MCF 10A (cell line): ENCODE results near the gene PAIP2. TPM values are rescaled to one million over a fixed set of nuclear protein-coding genes. Genes with fewer than 3 reads are reported as not detected.

ENCODE experiments used
- BruUV-seq: library from RNA; stranded (reverse); fragments of 400-500 nt; replicated peaks from 2 replicates; lab custom pipeline; 2021; lab: Mats Ljungman, UMichigan
- CTCF ChIA-PET: fragments of 300-600 bp; sonication (Branson Sonifier 250); formaldehyde crosslinking; extraction: SDS; loops from one replicate; lab custom pipeline; 2021; ENCODE audit warnings: antibody characterized with exemption, inconsistent platforms; lab: Yijun Ruan, JAX
- POLR2A ChIA-PET: fragments of 300-600, 350-650 bp; sonication (Branson Sonifier 250); formaldehyde crosslinking; extraction: SDS; loops from one replicate; lab custom pipeline; 2020; ENCODE audit warnings: antibody characterized with exemption, inconsistent platforms; lab: Yijun Ruan, JAX
- DNase-seq: peaks from one replicate; pipeline ENCODE4 v3.0.0-alpha.2; 2018; ENCODE audit not compliant: unreplicated experiment
- H3K27ac Mint-ChIP-seq: one replicate; pipeline ENCODE4 v1.8.0; 2022; ENCODE audit warnings: mild to moderate bottlenecking, low read depth, mixed read lengths; ENCODE audit not compliant: unreplicated experiment
- H3K27me3 Mint-ChIP-seq: one replicate; pipeline ENCODE4 v1.8.0; 2022; ENCODE audit warnings: mixed read lengths; ENCODE audit not compliant: insufficient read depth, unreplicated experiment
- H3K36me3 Mint-ChIP-seq: one replicate; pipeline ENCODE4 v1.8.0; 2022; ENCODE audit warnings: mild to moderate bottlenecking, moderate library complexity, mixed read lengths; ENCODE audit not compliant: insufficient read depth, unreplicated experiment
- H3K4me1 Mint-ChIP-seq: one replicate; pipeline ENCODE4 v1.8.0; 2022; ENCODE audit warnings: mixed read lengths; ENCODE audit not compliant: insufficient read depth, unreplicated experiment
- H3K4me3 Mint-ChIP-seq: one replicate; pipeline ENCODE4 v1.8.0; 2022; ENCODE audit warnings: mild to moderate bottlenecking, moderate library complexity, mixed read lengths; ENCODE audit not compliant: unreplicated experiment
- H3K9me3 Mint-ChIP-seq: one replicate; pipeline ENCODE4 v1.8.0; 2022; ENCODE audit warnings: mixed read lengths; ENCODE audit not compliant: unreplicated experiment
- intact Hi-C: fragments of 100-400 bp; cut with micrococcal nuclease; formaldehyde crosslinking; loops from 2 replicates; pipeline ENCODE4 v1.14.1; 2022
- total RNA-seq: library from RNA; stranded (reverse); gene quantifications from 2 replicates; pipeline ENCODE4 v1.2.3, GENCODE V29; 2022
- TF ChIP-seq, protein P1 (sequence below): fragments of 200-600 bp; IDR thresholded peaks from one replicate; pipeline ENCODE4 v1.8.0; 2022; ENCODE audit warnings: antibody characterized with exemption, mild to moderate bottlenecking; ENCODE audit not compliant: unreplicated experiment

PAIP2 gene
- total RNA-seq, 1 experiment from 2014 or later = 108 TPM

DNA sequence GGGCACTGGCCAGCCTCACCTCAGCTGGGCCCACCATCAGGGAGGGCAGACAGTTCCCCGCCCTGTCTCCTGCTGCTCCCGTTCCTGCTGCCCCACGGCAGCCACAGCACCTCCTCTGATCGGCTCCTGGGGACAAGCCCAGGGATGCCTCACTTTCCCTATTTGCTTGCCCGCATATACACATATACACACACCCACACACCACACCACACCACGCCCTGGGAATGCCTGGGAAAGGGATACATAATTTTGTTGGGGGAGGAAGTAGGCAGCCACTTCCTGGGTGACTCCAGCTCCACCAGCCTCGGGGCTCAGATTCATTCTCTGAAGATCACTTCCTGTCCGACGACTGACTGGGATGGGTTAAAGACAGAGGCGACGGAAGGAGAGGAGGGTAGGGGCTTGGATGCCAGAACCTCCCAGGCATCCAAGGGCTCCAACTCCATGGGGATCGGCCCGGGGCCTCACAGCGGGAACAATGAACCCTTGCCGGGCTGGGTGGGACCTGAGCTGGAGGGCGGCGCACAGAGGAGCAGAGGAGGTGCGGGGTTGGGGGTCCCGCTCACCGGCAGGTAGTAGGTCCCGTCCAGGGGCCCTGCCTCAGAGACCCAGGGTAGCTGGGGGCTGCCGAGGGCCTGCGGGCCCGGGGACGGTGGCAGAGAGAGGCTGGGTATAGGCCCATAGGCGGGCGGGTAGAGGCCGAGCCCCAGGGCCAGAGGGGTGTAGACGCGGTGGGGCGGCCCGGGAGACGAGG lies 50.1 kb downstream of the PAIP2 start:
- Mint-ChIP-seq H3K27ac (peak overlapping the region; percentile 66), H3K4me1 (peaks cover 16% of the 10 kb centered on the region), H3K9me3 (no peaks in the 10 kb centered on the region), H3K27me3 (no peaks in the 10 kb centered on the region), H3K4me3 (peak overlapping the region; percentile 67), H3K36me3 (peaks cover 5% of the 10 kb centered on the region)
- DNase-seq = peak; percentile 88
- ChIA-PET POLR2A (interaction anchor here (1.1 to 1.7 kb wide), 3 partner anchors 12 to 97 kb away, joined by 6 to 8 read pairs (median 7); partner anchors contain the start of genes PAIP2 and SPATA24), CTCF (interaction anchor here (0.6 to 1.8 kb wide), 5 partner anchors 17 to 995 kb away, joined by 3 to 7 read pairs (median 4); no protein-coding TSS in a partner anchor)
- intact Hi-C loops = no loop called here
- TF ChIP-seq, protein P1, sequence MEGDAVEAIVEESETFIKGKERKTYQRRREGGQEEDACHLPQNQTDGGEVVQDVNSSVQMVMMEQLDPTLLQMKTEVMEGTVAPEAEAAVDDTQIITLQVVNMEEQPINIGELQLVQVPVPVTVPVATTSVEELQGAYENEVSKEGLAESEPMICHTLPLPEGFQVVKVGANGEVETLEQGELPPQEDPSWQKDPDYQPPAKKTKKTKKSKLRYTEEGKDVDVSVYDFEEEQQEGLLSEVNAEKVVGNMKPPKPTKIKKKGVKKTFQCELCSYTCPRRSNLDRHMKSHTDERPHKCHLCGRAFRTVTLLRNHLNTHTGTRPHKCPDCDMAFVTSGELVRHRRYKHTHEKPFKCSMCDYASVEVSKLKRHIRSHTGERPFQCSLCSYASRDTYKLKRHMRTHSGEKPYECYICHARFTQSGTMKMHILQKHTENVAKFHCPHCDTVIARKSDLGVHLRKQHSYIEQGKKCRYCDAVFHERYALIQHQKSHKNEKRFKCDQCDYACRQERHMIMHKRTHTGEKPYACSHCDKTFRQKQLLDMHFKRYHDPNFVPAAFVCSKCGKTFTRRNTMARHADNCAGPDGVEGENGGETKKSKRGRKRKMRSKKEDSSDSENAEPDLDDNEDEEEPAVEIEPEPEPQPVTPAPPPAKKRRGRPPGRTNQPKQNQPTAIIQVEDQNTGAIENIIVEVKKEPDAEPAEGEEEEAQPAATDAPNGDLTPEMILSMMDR = no peak
- BruUV-seq = TSS peak; percentile 50

DNA sequence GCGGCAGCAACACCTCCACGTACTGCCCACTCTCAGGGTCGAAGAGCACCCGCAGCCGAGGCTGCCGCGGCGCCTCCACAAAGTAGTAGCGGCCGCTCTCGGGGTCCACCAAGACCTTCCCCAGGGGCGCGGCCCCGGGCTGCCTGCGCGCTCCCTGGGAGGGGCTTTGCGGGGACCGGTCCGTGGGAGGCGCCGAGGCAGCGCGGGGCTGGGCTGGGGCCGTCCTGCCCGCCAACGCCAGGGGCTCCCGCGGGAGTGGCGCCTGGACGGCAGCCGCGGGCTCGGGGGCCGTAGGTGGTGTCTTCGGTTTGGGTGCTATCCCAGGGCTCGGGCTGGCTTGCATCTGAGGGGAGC lies 50.6 kb downstream of the PAIP2 start:
- ChIA-PET CTCF (interaction anchor here (0.6 to 1.8 kb wide), 2 partner anchors 18 to 20 kb away, joined by 3 to 7 read pairs; no protein-coding TSS in a partner anchor), POLR2A (interaction anchor here (1.7 kb wide), 1 partner anchor 11 kb away, joined by 8 read pairs; the partner anchor contains the start of gene SPATA24)
- no peak for DNase-seq
- Mint-ChIP-seq H3K27me3 (no peaks in the 10 kb centered on the region), H3K9me3 (no peaks in the 10 kb centered on the region), H3K4me3 (peak overlapping the region; percentile 67), H3K27ac (peak overlapping the region; percentile 66), H3K36me3 (peaks cover 5% of the 10 kb centered on the region), H3K4me1 (peaks cover 16% of the 10 kb centered on the region)
- intact Hi-C loops = no loop called here
- BruUV-seq = no TSS peak
- TF ChIP-seq, protein P1 = no peak

DNA sequence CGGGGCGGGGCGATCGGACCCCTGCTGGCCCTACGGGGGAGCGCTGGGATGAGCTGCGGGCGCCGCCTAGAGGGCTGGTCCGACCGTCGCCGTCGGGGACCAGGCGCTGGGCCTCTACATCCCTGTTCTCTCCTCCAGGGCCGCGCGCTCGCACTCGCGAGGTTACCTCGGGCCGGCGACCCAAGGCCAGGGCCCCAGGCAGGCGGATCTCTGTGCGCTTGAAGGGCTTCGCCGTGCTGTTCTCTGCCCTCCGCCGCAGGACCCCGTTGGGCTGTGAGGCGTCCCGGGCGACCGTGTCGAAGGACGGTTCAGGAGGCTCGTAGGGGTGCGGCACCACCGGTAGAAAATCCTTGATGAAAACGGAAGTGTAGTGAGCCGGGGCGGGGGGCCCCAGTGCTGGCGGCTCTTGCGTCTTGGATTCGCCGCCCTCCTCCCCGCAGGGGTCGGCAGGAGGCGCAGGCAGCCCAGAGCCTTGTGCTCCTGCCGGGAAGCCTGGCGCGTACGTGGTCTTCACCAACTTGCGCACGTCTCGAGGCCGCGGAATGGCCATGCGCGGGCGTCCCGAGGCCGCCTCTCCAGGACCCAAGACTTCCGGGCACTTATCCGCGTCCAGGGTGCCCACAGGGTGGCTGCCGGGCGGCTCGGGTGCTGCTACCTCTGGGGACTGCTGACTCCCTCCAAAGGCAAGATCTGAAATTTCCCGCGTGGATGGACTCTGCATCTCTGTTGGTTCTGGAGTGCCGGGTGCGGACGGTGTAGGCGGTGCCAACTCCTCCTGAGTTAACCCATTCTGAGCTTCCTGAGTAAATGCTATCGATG lies 51.2 kb downstream of the PAIP2 start:
- H3K27me3 Mint-ChIP-seq = no peaks in the 10 kb centered on the region
- H3K36me3 Mint-ChIP-seq = peaks cover 5% of the 10 kb centered on the region
- BruUV-seq = no TSS peak

More for the DNA sequence above, 51.2 kb downstream of the PAIP2 start:
- Mint-ChIP-seq H3K9me3 (no peaks in the 10 kb centered on the region), H3K4me1 (peaks cover 16% of the 10 kb centered on the region), H3K4me3 (peak overlapping the region; percentile 67), H3K27ac (no peak overlapping the region)
- intact Hi-C loops = no loop called here
- TF ChIP-seq, protein P1 = peak; percentile 35
- POLR2A ChIA-PET = no interaction called here
- CTCF ChIA-PET = interaction anchor here (0.6 kb wide), 1 partner anchor 19 kb away, joined by 3 read pairs; no protein-coding TSS in a partner anchor
- DNase-seq = peak; percentile 63
